Measurements from ENCODE around the gene ADAMTSL2.

Gene ADAMTSL2

GRCh38 chr9:133576875-133577736 lies 42.6 kb downstream of the ADAMTSL2 start:
- DNase-seq, result no peak

DNA sequence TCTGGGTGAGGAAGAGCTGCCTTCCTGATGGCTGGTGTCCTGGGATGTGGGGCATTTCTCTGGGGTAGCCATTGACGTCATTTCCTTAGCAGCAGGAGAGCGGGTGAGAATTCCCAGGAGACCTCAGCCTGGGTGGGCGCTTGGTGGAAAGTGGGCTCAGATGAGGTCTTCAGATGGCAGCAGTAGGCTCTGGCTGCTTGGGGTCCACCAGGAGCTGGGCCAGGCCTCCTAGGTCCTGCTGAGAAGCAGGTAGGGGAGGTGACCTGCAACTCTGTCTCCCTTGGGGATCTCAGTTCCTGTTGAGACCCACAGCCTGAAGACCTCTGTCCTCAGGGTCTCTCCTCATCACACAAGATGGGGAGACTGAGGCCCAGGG lies 43.2 kb downstream of the ADAMTSL2 start:
- no peak for DNase-seq

GRCh38 chr9:133578524-133579441 lies 44.3 kb downstream of the ADAMTSL2 start:
- DNase-seq, result no peak

DNA sequence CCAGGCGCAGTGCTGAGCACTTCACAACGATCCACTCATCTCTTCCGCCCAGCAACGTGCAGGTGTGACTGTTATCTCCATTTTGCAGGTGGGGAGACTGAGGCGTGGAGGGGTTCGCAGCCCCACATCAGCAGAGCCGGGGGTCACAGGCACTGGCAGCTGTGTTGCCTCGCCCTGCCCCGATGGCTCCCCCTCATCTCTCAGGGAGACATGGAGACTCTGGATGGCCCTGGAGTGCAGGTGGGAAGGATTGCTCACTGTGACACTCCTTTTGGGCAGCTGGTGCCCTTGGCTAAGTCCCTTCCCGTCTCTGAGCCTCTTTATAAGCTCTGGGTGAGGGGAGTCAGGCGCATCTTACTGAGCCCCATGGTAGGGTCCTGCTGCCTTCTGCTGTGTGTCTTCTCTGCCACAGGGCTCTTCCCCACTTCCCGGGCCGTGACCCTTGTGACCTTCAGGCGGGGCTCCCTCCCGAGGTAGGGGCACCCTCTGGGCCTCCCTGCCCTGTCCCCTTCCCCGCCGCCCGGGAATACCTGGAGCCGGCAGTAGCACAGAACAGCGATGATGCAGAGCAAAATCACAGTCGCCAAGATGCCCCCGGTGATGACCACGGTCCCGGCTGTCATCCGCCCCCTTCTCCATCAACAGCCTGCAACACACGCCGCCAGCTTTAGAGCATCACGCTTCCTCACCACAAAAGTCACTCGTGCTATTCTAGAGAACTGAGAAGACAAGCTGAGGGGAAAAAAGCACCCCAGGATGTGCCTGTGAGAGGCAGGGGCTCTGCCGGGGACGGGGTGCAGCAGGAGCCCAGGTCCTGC lies 45.3 kb downstream of the ADAMTSL2 start:
- DNase-seq, result no peak

DNA sequence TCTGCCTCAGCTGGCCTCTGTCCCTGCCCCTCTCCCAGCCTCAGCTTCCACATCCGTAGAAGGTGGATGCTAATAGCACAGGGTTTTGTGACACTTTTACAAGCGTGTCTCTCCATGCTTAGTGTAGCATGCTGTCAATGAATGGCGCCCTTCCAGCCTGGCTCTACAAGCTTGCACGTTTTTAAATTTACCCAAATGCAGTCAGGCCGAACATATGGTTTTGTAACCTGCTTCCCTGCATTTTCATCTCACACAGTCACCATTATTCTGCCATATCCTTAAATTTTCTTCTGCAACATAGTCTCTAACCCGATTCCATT lies 45.9 kb downstream of the ADAMTSL2 start:
- no peak for DNase-seq

DNA sequence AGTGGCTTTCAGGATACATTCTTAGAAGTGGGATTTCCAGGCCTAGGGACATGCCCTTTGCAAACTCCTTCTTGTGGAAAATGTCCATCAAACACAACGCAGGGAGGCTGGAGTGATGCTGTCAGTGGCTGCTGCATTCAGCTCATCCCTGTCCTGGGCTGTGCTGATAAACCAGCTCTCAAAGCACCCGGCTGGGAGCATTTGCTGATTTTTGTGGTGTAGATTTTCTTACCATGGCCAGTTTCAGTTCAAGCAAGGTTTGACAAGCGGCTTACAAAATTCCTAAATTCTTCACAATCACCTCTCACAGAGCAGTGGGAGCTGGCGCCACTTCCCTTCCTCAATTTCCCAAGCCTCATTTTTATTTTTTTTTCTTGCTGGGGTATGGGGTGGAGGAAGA lies 46.5 kb downstream of the ADAMTSL2 start:
- no peak for DNase-seq

- no peak for DNase-seq
These were observed 47.2 kb downstream of the ADAMTSL2 start for GRCh38 chr9:133581513-133582343.

GRCh38 chr9:133582501-133583045 lies 48.1 kb downstream of the ADAMTSL2 start:
- DNase-seq, result no peak

- no peak for DNase-seq
These were observed 48.6 kb downstream of the ADAMTSL2 start for GRCh38 chr9:133583111-133583510.

DNA sequence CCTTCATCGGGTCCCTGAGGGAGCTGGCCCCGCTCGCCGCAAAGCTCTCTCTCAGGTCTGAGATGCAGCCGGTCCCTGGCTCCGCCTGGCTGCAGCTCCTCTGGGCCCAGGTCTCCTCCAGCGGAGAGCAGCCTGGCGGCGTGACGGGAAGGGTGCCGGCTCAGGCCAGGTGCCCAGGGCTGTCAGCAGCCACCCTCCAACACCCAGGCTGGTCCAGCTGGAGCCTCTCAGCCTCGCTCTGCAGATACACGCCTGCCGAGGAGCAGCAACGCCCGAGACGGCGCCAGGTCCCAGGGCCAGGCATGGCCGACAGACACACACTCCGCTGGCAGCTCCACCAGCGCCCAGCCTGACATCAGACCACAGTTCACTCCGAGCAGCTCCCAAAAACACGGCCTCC lies 49.1 kb downstream of the ADAMTSL2 start:
- DNase-seq, result no peak

DNA sequence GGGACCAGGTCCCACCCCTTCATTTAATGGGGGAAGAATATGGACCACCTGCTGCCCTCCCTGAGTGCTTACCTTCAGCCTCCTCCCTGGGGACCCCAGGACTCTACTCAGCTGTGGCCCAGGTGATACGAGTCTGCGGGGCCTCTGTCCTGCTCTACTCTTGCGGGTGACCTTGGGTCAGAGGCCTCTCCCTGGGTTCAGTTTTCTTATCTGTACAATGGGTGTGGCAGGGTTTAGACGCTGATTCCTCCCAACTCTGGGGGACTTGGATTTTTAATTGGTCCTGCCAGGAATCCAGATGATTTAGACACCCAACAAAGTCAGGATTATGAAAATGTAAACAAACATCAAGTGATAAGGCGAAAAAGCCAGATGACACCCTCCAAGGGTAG lies 49.7 kb downstream of the ADAMTSL2 start:
- no peak for DNase-seq

DNA sequence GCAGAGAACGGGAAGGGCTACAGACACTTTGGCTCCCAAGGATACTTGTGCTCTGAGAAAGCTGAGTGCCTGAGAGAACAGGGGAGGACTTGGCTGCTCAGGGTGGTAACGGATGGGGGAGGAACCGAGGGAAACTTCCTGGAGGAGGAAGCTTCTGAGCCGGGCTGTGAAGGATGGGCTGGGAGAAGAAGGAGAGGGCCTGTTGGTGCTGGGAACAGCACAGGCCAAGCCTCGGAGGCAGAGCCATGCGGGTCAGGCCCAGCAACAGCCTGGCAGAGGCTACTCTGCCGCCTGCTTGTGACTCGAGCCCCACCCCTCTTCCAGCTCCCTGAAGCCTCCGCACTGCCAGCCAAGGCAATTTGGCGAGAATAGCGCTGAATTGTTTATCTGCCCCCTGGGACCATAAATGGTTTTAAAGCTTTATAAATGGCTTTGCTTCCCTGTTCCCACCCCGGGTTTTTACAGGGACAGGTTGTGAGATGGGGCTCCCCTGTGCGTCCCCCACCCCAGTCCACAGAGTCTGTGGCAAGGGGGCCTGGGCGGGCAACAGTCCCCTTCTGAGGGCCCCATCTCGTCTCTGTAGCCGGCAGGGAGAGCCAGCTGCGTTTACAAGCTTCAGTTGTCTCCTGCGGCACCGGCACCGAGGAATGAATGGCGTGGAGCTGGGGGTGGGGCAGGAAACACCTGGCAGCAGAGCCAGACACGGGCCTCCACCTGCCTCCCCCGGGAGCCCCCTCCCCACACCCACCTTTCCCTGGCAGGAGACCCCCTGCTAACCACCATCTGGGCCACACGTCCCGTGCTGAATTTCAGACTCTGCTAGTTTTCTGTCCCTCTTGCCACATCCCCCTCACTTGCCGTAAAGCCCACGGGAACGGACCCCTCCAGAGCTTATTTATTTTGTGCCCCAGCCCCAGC lies 50.3 kb downstream of the ADAMTSL2 start:
- no peak for DNase-seq

- no peak for DNase-seq
These were observed 51.2 kb downstream of the ADAMTSL2 start for GRCh38 chr9:133585481-133586351.

- no peak for DNase-seq
These were observed 52.5 kb downstream of the ADAMTSL2 start for GRCh38 chr9:133587051-133587450.

GRCh38 chr9:133587466-133587865 lies 53.0 kb downstream of the ADAMTSL2 start:
- no peak for DNase-seq

DNA sequence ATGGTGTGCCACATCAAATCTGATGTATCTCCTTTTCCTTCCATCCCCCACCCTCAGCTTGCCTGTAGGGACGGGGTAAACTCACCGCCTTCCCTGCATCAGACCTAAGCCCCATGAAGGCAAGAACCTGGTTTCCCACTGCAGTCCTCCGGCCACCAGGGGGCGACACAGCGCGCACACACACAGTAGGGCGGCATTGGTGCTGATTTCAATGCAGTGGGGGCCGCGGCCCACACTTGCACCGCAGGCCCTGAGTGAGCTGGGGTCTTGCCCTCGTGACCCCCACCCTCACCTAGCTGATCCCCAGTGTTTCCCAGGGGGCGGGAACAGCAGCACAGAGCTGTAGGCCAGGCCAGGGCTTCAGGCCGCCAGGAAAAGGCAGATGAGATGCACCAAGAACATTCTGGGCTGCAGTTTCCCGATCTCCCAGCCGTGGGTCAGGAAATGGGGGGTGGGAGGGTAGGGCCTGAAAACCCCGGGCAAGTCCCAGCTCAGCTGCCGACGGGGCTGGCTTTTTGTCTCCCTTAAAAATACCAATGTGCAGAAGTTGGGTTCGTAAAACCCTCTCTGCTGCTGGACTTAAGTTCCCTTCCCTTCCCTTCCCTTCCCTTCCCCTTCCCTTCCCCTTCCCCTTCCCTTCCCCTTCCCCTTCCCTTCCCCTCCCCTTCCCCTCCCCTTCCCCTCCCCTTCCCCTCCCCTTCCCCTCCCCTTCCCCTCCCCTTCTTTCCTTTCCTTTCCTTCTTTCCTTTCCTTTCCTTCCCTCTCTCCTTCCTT lies 55.1 kb downstream of the ADAMTSL2 start:
- no peak for DNase-seq

- DNase-seq, result no peak
These were observed 55.8 kb downstream of the ADAMTSL2 start for GRCh38 chr9:133590231-133590855.

- no peak for DNase-seq
These were observed 56.8 kb downstream of the ADAMTSL2 start for GRCh38 chr9:133591116-133591910.
